Measurements from ENCODE around the gene C17orf50. TPM values are rescaled to one million over a fixed set of nuclear protein-coding genes. Genes with fewer than 3 reads are reported as not detected.

C17orf50 gene
- total RNA-seq, 2 experiments from 2014 or later = not detected

DNA sequence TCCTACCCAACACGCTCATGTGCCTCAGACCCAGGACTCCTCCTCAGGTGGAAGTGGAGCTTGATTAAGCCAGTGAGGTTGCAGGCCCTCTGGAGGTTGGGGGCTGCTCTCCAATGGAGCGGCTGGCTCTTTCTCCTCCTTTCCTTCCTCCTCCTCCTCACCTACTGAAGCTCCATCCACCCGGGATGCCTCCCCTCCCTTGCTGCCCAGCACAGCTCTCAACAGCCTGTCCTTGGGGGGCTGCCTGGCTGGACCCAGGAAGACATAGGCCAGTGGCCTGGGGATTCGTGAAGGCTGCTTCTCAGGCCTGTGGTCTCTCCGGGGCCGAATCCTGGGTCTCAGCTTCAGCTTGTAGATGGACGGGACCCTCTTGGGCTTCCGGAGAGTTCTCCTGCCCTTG lies 15.9 kb upstream of the C17orf50 start:
- H3K4me1 Mint-ChIP-seq (ENCODE audit: low read depth) = no peaks in the 10 kb centered on the region
- intact Hi-C loops (cut with DNase I, micrococcal nuclease) = loop anchor here (5.0 to 10.0 kb wide), 6 partner anchors 188 to 1203 kb away; partner anchors contain the start of genes SLFN12L (in 1 of the 2) and SLFN5 (in 1 of the 2)
- TF ChIP-seq, protein P1, sequence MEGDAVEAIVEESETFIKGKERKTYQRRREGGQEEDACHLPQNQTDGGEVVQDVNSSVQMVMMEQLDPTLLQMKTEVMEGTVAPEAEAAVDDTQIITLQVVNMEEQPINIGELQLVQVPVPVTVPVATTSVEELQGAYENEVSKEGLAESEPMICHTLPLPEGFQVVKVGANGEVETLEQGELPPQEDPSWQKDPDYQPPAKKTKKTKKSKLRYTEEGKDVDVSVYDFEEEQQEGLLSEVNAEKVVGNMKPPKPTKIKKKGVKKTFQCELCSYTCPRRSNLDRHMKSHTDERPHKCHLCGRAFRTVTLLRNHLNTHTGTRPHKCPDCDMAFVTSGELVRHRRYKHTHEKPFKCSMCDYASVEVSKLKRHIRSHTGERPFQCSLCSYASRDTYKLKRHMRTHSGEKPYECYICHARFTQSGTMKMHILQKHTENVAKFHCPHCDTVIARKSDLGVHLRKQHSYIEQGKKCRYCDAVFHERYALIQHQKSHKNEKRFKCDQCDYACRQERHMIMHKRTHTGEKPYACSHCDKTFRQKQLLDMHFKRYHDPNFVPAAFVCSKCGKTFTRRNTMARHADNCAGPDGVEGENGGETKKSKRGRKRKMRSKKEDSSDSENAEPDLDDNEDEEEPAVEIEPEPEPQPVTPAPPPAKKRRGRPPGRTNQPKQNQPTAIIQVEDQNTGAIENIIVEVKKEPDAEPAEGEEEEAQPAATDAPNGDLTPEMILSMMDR (IDR thresholded peaks at IDR 0.05) = no peak
- no peaks in the 10 kb centered on the region for H3K9me3 Mint-ChIP-seq
- ChIA-PET CTCF (interaction anchor here (1.2 kb wide), 1 partner anchor 19 kb away, joined by 3 read pairs; no protein-coding TSS in a partner anchor), POLR2A (interaction anchor here (0.6 kb wide), 2 partner anchors 91 to 622 kb away, joined by 3 read pairs; no protein-coding TSS in a partner anchor)
- DNase-seq (no peak), ATAC-seq (ENCODE audit: poor library complexity) (no peak)
- H3K27me3 ChIP-seq (ENCODE audit: control insufficient read depth in 1 of 2, insufficient read depth in 2 of 2, low read length in 2 of 2) = peaks cover 41 to 51% of the 10 kb centered on the region in 2 experiments
- no peak overlapping the region for H3K4me3 Mint-ChIP-seq
- no peak overlapping the region for H3K4me3 ChIP-seq (ENCODE audit: low read length)
- no peak overlapping the region for H3K27ac Mint-ChIP-seq
- no peaks in the 10 kb centered on the region for H3K36me3 ChIP-seq (ENCODE audit: insufficient read depth, low read length)
- peaks cover 59% of the 10 kb centered on the region for H3K27me3 Mint-ChIP-seq
- H3K4me1 ChIP-seq (ENCODE audit: insufficient read depth, low read length) = peaks cover 19% of the 10 kb centered on the region
- H3K27ac ChIP-seq (ENCODE audit: low read depth in 1 of 2, low read length in 2 of 2) = no peak overlapping the region
- no peaks in the 10 kb centered on the region for H3K36me3 Mint-ChIP-seq (ENCODE audit: low read depth)
- peaks cover 0 to 19% of the 10 kb centered on the region in 2 experiments for H3K9me3 ChIP-seq (ENCODE audit: control insufficient read depth in 1 of 2, insufficient read depth in 1 of 2, low read length in 2 of 2)

DNA sequence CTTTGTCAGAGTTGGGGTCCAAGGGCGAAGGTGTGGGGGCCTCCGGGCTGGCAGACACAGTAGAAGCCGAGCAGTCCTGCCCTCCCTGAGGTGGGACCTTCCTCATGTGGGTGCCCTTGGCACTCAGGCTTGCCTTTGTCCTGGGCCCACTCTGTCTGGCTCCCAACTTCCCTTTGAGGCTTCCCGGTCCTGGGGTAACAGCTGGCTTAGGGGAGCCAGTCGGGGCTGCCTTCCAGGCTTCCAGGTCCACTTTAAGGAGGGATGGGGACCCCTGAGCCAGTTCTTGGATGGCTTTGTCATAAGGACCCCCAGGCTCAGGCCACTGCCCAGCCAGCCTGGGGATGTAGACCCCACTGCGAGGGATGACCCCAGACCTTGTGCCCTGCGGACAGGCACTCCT lies 15.4 kb upstream of the C17orf50 start:
- Mint-ChIP-seq H3K9me3 (no peaks in the 10 kb centered on the region), H3K36me3 (ENCODE audit: low read depth) (no peaks in the 10 kb centered on the region), H3K27ac (no peak overlapping the region), H3K4me3 (no peak overlapping the region), H3K27me3 (peaks cover 62% of the 10 kb centered on the region), H3K4me1 (ENCODE audit: low read depth) (no peaks in the 10 kb centered on the region)
- DNase-seq (no peak), ATAC-seq (ENCODE audit: poor library complexity) (no peak)
- Histone ChIP-seq H3K27me3 (ENCODE audit: control insufficient read depth in 1 of 2, insufficient read depth in 2 of 2, low read length in 2 of 2) (peaks cover 44 to 53% of the 10 kb centered on the region in 2 experiments), H3K36me3 (ENCODE audit: insufficient read depth, low read length) (no peaks in the 10 kb centered on the region), H3K9me3 (ENCODE audit: control insufficient read depth in 1 of 2, insufficient read depth in 1 of 2, low read length in 2 of 2) (peaks cover 0 to 19% of the 10 kb centered on the region in 2 experiments), H3K4me1 (ENCODE audit: insufficient read depth, low read length) (peaks cover 22% of the 10 kb centered on the region), H3K4me3 (ENCODE audit: low read length) (no peak overlapping the region), H3K27ac (ENCODE audit: low read depth in 1 of 2, low read length in 2 of 2) (no peak overlapping the region)
- ChIA-PET POLR2A (interaction anchor here (0.6 kb wide), 1 partner anchor 622 kb away, joined by 3 read pairs; no protein-coding TSS in a partner anchor), CTCF (interaction anchor here (1.2 kb wide), 1 partner anchor 19 kb away, joined by 3 read pairs; no protein-coding TSS in a partner anchor)
- TF ChIP-seq, protein P1 (IDR thresholded peaks at IDR 0.05) = no peak
- intact Hi-C loops (cut with DNase I, micrococcal nuclease) = loop anchor here (5.0 to 10.0 kb wide), 6 partner anchors 188 to 1203 kb away; partner anchors contain the start of genes SLFN12L (in 1 of the 2) and SLFN5 (in 1 of the 2)

DNA sequence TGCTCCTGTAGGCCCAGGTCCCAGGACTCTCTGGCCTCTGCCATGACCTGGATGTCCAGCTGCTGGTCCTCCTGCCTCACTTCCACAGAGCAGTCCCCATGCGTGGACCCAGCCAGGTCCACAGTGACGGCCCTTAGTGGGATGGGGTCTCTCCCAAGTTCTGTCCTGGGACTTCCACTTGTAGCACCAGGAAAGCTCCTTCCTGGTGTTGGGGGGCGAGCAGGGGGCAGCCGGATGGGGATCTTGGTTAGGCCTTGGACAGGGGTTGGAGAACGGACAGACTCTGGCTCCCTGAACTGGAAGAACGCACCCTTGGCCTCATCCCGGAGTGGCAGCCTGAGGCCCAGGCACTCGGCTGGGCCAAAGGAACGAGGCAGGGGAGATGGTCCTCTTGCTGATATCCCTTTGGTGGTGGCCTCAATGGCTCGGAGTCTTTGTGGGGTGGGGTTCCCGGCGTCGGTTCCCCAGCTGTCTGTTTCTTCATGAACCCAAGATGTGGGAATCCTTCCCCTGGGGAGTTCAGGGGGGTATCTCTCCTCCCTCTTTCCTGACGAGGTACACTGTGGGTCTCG lies 14.9 kb upstream of the C17orf50 start:
- Mint-ChIP-seq H3K36me3 (ENCODE audit: low read depth) (no peaks in the 10 kb centered on the region), H3K4me3 (no peak overlapping the region), H3K9me3 (no peaks in the 10 kb centered on the region), H3K4me1 (ENCODE audit: low read depth) (peaks cover 4% of the 10 kb centered on the region), H3K27me3 (peaks cover 65% of the 10 kb centered on the region), H3K27ac (no peak overlapping the region)
- ChIA-PET CTCF (interaction anchor here (1.2 kb wide), 1 partner anchor 18 kb away, joined by 3 read pairs; no protein-coding TSS in a partner anchor), POLR2A (no interaction called here)
- peaks cover 48 to 53% of the 10 kb centered on the region in 2 experiments for H3K27me3 ChIP-seq (ENCODE audit: control insufficient read depth in 1 of 2, insufficient read depth in 2 of 2, low read length in 2 of 2)
- H3K9me3 ChIP-seq (ENCODE audit: control insufficient read depth in 1 of 2, insufficient read depth in 1 of 2, low read length in 2 of 2) = peaks cover 0 to 16% of the 10 kb centered on the region in 2 experiments
- peaks cover 24% of the 10 kb centered on the region for H3K4me1 ChIP-seq (ENCODE audit: insufficient read depth, low read length)
- no peak for ATAC-seq (ENCODE audit: poor library complexity)
- no peak overlapping the region for H3K27ac ChIP-seq (ENCODE audit: low read depth in 1 of 2, low read length in 2 of 2)
- intact Hi-C loops (cut with DNase I, micrococcal nuclease) = loop anchor here (5.0 to 10.0 kb wide), 6 partner anchors 189 to 1204 kb away; partner anchors contain the start of genes SLFN12L (in 1 of the 2) and SLFN5 (in 1 of the 2)
- TF ChIP-seq, protein P1 (IDR thresholded peaks at IDR 0.05) = no peak
- no peak overlapping the region for H3K4me3 ChIP-seq (ENCODE audit: low read length)
- no peaks in the 10 kb centered on the region for H3K36me3 ChIP-seq (ENCODE audit: insufficient read depth, low read length)
- no peak for DNase-seq

All from CD4-positive, alpha-beta T cell (primary cell).